Measurements from ENCODE around the gene TAS2R19. TPM values are rescaled to one million over a fixed set of nuclear protein-coding genes. Genes with fewer than 3 reads are reported as not detected.

The TAS2R19 gene
- total RNA-seq, result 4.8 and 11.1 TPM in 2 replicates

GRCh38 chr12:11022520-11022919, at the start of gene TAS2R19:
TSS of gene TAS2R19 (minus strand) at chr12:11022620. CDS start at chr12:11022571, 49 bp downstream.

GRCh38 chr12:11062194-11062593, 39.8 kb upstream of the TAS2R19 start, which contains the start of gene TAS2R46:
TSS of gene TAS2R46 (minus strand) at chr12:11062294. CDS start at chr12:11062294, 0 bp downstream.

GRCh38 chr12:11031307-11031706, 8.9 kb upstream of the TAS2R19 start, which contains the start of gene TAS2R31:
TSS of gene TAS2R31 (minus strand) at chr12:11031407. CDS start at chr12:11031335, 72 bp downstream.

GRCh38 chr12:10998204-10998603, 24.2 kb downstream of the TAS2R19 start, which contains the start of gene TAS2R20:
TSS of gene TAS2R20 (minus strand) at chr12:10998304. CDS start at chr12:10997875, 429 bp downstream.

GRCh38 chr12:10986812-10987211, 35.6 kb downstream of the TAS2R19 start, which contains the start of gene TAS2R50:
TSS of gene TAS2R50 (minus strand) at chr12:10986912. CDS start at chr12:10986860, 52 bp downstream.

Other genes starting within 250 kb of the TAS2R19 start
- not detected in 2 replicates for gene TAS2R7, start 220.0 kb downstream of the TAS2R19 start, total RNA-seq
- gene TAS2R8, start 215.3 kb downstream of the TAS2R19 start, total RNA-seq, result not detected in 2 replicates
- 0.30 and 0.37 TPM in 2 replicates for gene TAS2R9, start 212.5 kb downstream of the TAS2R19 start, total RNA-seq
- gene TAS2R10, start 196.3 kb downstream of the TAS2R19 start, total RNA-seq, result 0.59 and 2.4 TPM in 2 replicates
- gene PRR4, start 173.1 kb downstream of the TAS2R19 start, total RNA-seq, result 1.2 and 2.0 TPM in 2 replicates
- gene PRH1, start 138.4 kb downstream of the TAS2R19 start, total RNA-seq, result 17.6 and 21.4 TPM in 2 replicates
- gene TAS2R13, start 113.1 kb downstream of the TAS2R19 start, total RNA-seq, result 1.2 and 4.2 TPM in 2 replicates
- 0.28 TPM in 1 of 2 replicates, not detected in the other for gene PRH2, start 93.4 kb downstream of the TAS2R19 start, total RNA-seq
- gene TAS2R14, start 83.4 kb downstream of the TAS2R19 start, total RNA-seq, result 4.2 and 5.4 TPM in 2 replicates
- 3.9 and 8.6 TPM in 2 replicates for gene TAS2R50, start 35.7 kb downstream of the TAS2R19 start, total RNA-seq
- gene TAS2R20, start 24.3 kb downstream of the TAS2R19 start, total RNA-seq, result 3.9 and 6.6 TPM in 2 replicates
- 6.8 and 10.9 TPM in 2 replicates for gene TAS2R31, start 8.8 kb upstream of the TAS2R19 start, total RNA-seq
- 1.8 and 4.8 TPM in 2 replicates for gene TAS2R46, start 39.7 kb upstream of the TAS2R19 start, total RNA-seq
- gene TAS2R43, start 69.7 kb upstream of the TAS2R19 start, total RNA-seq, result 3.3 TPM in 1 of 2 replicates, not detected in the other
- gene TAS2R30, start 112.0 kb upstream of the TAS2R19 start, total RNA-seq, result 5.0 and 8.9 TPM in 2 replicates
- 6.8 and 7.2 TPM in 2 replicates for gene SMIM10L1, start 148.6 kb upstream of the TAS2R19 start, total RNA-seq
- gene TAS2R42, start 164.3 kb upstream of the TAS2R19 start, total RNA-seq, result not detected in 2 replicates
- not detected in 2 replicates for gene PRB3, start 247.1 kb upstream of the TAS2R19 start, total RNA-seq